Thoracic aorta (tissue), 2 donors: ENCODE results near the gene R3HDM2. TPM values are rescaled to one million over a fixed set of nuclear protein-coding genes. Genes with fewer than 3 reads are reported as not detected.
"Not testable (repeated sequence)": the region's sequence is repeated elsewhere in the genome, so short reads cannot be mapped to it uniquely, and the experiment has no call there.

Source experiments
- ATAC-seq: fragments of 150-250 bp; one replicate; pipeline ENCODE4 v1.8.0; 2017; ENCODE audit warnings: low read depth; ENCODE audit not compliant: insufficient number of reproducible peaks, low FRiP score
- DNase-seq: peaks from one replicate; pipeline ENCODE4 v3.0.0-alpha.2; 2020; ENCODE audit warnings: low spot score
- H3K27ac ChIP-seq, 2 donors: fragments of 200-600 bp; sonication (generic); 1 replicate in 1 of 2; 2 replicates in 1 of 2; pipeline ENCODE4 v1.5.1; 2016; ENCODE audit warnings: mild to moderate bottlenecking in 2 of 2, moderate library complexity in 2 of 2
- H3K27me3 ChIP-seq: fragments of 200-600 bp; sonication (generic); replicated peaks from 2 replicates; pipeline ENCODE4 v1.6.0; 2016; ENCODE audit warnings: mild to moderate bottlenecking; ENCODE audit not compliant: insufficient read depth
- H3K36me3 ChIP-seq: fragments of 200-600 bp; sonication (generic); one replicate; pipeline ENCODE4 v1.5.1; 2016
- H3K4me1 ChIP-seq, 2 donors: fragments of 200-600 bp; sonication (generic); 1 replicate in 1 of 2; 2 replicates in 1 of 2; pipeline versions ENCODE4 v1.5.1 to v1.6.0; 2016; ENCODE audit warnings: low read depth in 2 of 2, mild to moderate bottlenecking in 1 of 2; ENCODE audit not compliant: control insufficient read depth in 1 of 2
- H3K4me3 ChIP-seq: fragments of 200-600 bp; sonication (generic); 2 replicates; pipeline ENCODE4 v1.5.1; 2016; ENCODE audit warnings: mild to moderate bottlenecking
- H3K9me3 ChIP-seq: fragments of 200-600 bp; sonication (generic); 2 replicates; pipeline ENCODE4 v1.5.1; 2016
- CTCF ChIP-seq: fragments of 200-600 bp; sonication (generic); IDR thresholded peaks from one replicate; pipeline ENCODE4 v1.5.1; 2019; ENCODE audit warnings: antibody characterized with exemption
- total RNA-seq, 2 donors: library from RNA; depleted of rRNA; stranded (reverse); fragments of >200 nt; gene quantifications; one replicate each; pipeline versions ENCODE4 v1.1.0 to v1.2.3, GENCODE V29; 2016

Gene R3HDM2
- total RNA-seq, 2 donors from 2014 or later: 26.5 to 62.4 TPM

- no peak for TF ChIP-seq CTCF
- no peak for DNase-seq
These were observed 522 bp downstream of the R3HDM2 start for GRCh38 chr12:57430112-57430930.

GRCh38 chr12:57429473-57430111, 1.3 kb downstream of the R3HDM2 start:
- peak overlapping the region; percentile 91 for H3K27ac ChIP-seq
- TF ChIP-seq CTCF: no peak
- peak overlapping the region; percentile 78 for H3K4me3 ChIP-seq
- H3K36me3 ChIP-seq: no peaks in the 10 kb centered on the region
- no peak for DNase-seq
- H3K27me3 ChIP-seq: no peaks in the 10 kb centered on the region
- ATAC-seq: no peak
- no peaks in the 10 kb centered on the region for H3K9me3 ChIP-seq
- H3K4me1 ChIP-seq: peaks cover 3 to 14% of the 10 kb centered on the region in 2 donors

More at GRCh38 chr12:57430112-57430930, 522 bp downstream of the R3HDM2 start:
- no peaks in the 10 kb centered on the region for H3K9me3 ChIP-seq
- peak overlapping the region; percentile 91 for H3K27ac ChIP-seq
- H3K4me1 ChIP-seq: peaks cover 3 to 14% of the 10 kb centered on the region in 2 donors
- no peaks in the 10 kb centered on the region for H3K27me3 ChIP-seq
- H3K36me3 ChIP-seq: no peaks in the 10 kb centered on the region
- ATAC-seq: peak; percentile 23
- peak overlapping the region; percentile 78 for H3K4me3 ChIP-seq

- Histone ChIP-seq H3K36me3 (no peaks in the 10 kb centered on the region), H3K27ac (peak overlapping the region in 1 of 2 donors; percentile 91), H3K9me3 (no peaks in the 10 kb centered on the region), H3K4me1 (peaks cover 3 to 14% of the 10 kb centered on the region in 2 donors), H3K4me3 (no peak overlapping the region), H3K27me3 (no peaks in the 10 kb centered on the region)
- TF ChIP-seq CTCF: no peak
- no peak for ATAC-seq
- DNase-seq: no peak
These were observed 1.9 kb downstream of the R3HDM2 start for GRCh38 chr12:57428965-57429364.

GRCh38 chr12:57426948-57427347, 3.9 kb downstream of the R3HDM2 start:
- not testable (repeated sequence) for H3K36me3 ChIP-seq, H3K27ac ChIP-seq, ATAC-seq, H3K27me3 ChIP-seq, DNase-seq, H3K4me3 ChIP-seq, H3K9me3 ChIP-seq
- peaks cover 3 to 14% of the 10 kb centered on the region in 2 donors for H3K4me1 ChIP-seq

- TF ChIP-seq CTCF: no peak
- Histone ChIP-seq H3K4me1 (peaks cover 18 to 23% of the 10 kb centered on the region in 2 donors), H3K9me3 (no peaks in the 10 kb centered on the region), H3K27me3 (no peaks in the 10 kb centered on the region), H3K36me3 (no peaks in the 10 kb centered on the region), H3K4me3 (no peak overlapping the region), H3K27ac (no peak overlapping the region)
- no peak for ATAC-seq
- DNase-seq: no peak
These were observed 10.4 kb downstream of the R3HDM2 start for GRCh38 chr12:57420482-57420881.
